ENCODE results near the gene EPS8L3.

Gene EPS8L3

DNA sequence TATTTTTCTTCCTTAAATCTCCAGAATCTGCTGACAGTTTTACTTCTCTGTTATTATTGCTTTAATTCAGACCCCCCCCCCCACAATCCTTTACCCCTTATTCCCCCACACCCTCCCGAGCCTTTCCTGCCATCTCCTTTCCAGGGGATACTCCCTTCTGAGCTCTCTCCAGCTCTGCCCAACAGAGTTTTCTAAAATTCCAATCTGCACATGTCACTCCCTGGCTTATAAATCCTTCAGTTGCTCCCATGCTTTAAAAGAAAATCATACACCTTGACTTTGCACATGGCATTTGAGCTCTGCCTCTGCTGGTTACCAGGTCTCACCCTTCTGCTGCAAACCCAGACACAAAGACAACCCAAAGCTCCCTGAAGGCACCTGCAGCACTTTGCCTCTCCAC, 11.7 kb upstream of the EPS8L3 start:
- no peak overlapping the region for H3K4me2 ChIP-seq (ENCODE audit: low read depth, low read length, poor library complexity, severe bottlenecking)
- no peaks in the 10 kb centered on the region for H3K36me3 ChIP-seq (ENCODE audit: low read length)
- no peaks in the 10 kb centered on the region for H4K20me1 ChIP-seq (ENCODE audit: low read depth, low read length)
- no peaks in the 10 kb centered on the region for H3K27me3 ChIP-seq (ENCODE audit: low read length)
- H2AFZ ChIP-seq (ENCODE audit: low read depth, low read length, severe bottlenecking), result no peak overlapping the region
- TF ChIP-seq, protein P1, sequence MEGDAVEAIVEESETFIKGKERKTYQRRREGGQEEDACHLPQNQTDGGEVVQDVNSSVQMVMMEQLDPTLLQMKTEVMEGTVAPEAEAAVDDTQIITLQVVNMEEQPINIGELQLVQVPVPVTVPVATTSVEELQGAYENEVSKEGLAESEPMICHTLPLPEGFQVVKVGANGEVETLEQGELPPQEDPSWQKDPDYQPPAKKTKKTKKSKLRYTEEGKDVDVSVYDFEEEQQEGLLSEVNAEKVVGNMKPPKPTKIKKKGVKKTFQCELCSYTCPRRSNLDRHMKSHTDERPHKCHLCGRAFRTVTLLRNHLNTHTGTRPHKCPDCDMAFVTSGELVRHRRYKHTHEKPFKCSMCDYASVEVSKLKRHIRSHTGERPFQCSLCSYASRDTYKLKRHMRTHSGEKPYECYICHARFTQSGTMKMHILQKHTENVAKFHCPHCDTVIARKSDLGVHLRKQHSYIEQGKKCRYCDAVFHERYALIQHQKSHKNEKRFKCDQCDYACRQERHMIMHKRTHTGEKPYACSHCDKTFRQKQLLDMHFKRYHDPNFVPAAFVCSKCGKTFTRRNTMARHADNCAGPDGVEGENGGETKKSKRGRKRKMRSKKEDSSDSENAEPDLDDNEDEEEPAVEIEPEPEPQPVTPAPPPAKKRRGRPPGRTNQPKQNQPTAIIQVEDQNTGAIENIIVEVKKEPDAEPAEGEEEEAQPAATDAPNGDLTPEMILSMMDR (IDR thresholded peaks at IDR 0.05; ENCODE audit: insufficient read depth, low read length, poor library complexity, severe bottlenecking), result no peak
- TF ChIP-seq EZH2phosphoT487 (conservative IDR thresholded peaks at IDR 0.05; ENCODE audit: low read length), result no peak
- H3K79me2 ChIP-seq (ENCODE audit: insufficient read depth, low read length), result no peaks in the 10 kb centered on the region
- H3K4me3 ChIP-seq (ENCODE audit: insufficient read depth, low read length, poor library complexity, severe bottlenecking), result no peak overlapping the region
- no peaks in the 10 kb centered on the region for H3F3A ChIP-seq (ENCODE audit: insufficient read depth)
- H3K27ac ChIP-seq (ENCODE audit: low read depth, low read length), result no peak overlapping the region
- no peak overlapping the region for H3K9ac ChIP-seq (ENCODE audit: low read length)
- no peaks in the 10 kb centered on the region for H3K9me2 ChIP-seq (replicated peaks; ENCODE audit: insufficient read depth, low read length)
- H3K9me3 ChIP-seq (ENCODE audit: insufficient read depth, low read length), result no peaks in the 10 kb centered on the region

DNA sequence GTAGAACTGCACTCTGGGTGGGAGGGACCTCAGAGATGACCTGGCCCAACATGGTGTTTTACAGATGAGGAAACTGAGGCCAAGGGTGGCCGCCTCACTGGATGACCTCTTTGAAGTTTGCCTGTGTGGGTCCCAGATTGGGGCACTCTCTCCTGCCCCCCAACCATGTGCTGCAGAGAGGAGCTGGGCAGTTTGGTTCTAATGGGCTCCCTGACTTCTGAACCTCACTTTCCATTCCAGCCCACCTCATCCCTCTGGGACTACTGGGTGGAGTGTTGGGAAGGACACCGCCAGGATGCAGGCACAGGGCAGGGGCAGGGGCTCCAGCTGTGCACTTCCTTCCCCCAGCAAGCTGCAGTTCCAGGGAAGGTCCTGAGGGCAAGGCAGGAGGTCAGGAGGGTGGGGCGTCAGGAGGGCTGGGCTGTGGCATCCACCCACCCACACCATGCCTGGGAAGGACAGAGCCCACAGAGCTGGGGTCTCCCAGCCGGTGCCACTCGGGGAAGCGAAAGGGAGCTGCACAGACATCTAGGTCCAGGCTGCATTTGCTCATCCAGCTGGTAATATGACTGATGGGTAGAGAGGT, 10.3 kb upstream of the EPS8L3 start:
- TF ChIP-seq, protein P1 (IDR thresholded peaks at IDR 0.05; ENCODE audit: insufficient read depth, low read length, poor library complexity, severe bottlenecking), result no peak
- TF ChIP-seq EZH2phosphoT487 (conservative IDR thresholded peaks at IDR 0.05; ENCODE audit: low read length), result no peak
- Histone ChIP-seq H3K27ac (ENCODE audit: low read depth, low read length) (no peak overlapping the region), H3K9ac (ENCODE audit: low read length) (no peak overlapping the region)

GRCh38 chr1:109773203-109773899, 9.6 kb upstream of the EPS8L3 start:
- H3K27me3 ChIP-seq (ENCODE audit: low read length), result no peaks in the 10 kb centered on the region
- H3K27ac ChIP-seq (ENCODE audit: low read depth, low read length), result no peak overlapping the region
- H3K9ac ChIP-seq (ENCODE audit: low read length), result no peak overlapping the region
- H3F3A ChIP-seq (ENCODE audit: insufficient read depth), result no peaks in the 10 kb centered on the region
- H3K9me3 ChIP-seq (ENCODE audit: insufficient read depth, low read length), result no peaks in the 10 kb centered on the region
- H2AFZ ChIP-seq (ENCODE audit: low read depth, low read length, severe bottlenecking), result no peak overlapping the region
- no peaks in the 10 kb centered on the region for H3K36me3 ChIP-seq (ENCODE audit: low read length)
- no peaks in the 10 kb centered on the region for H4K20me1 ChIP-seq (ENCODE audit: low read depth, low read length)
- H3K4me2 ChIP-seq (ENCODE audit: low read depth, low read length, poor library complexity, severe bottlenecking), result no peak overlapping the region
- H3K4me3 ChIP-seq (ENCODE audit: insufficient read depth, low read length, poor library complexity, severe bottlenecking), result no peak overlapping the region
- no peaks in the 10 kb centered on the region for H3K9me2 ChIP-seq (replicated peaks; ENCODE audit: insufficient read depth, low read length)
- H3K79me2 ChIP-seq (ENCODE audit: insufficient read depth, low read length), result no peaks in the 10 kb centered on the region
- TF ChIP-seq, protein P1 (IDR thresholded peaks at IDR 0.05; ENCODE audit: insufficient read depth, low read length, poor library complexity, severe bottlenecking), result peak; percentile 49
- no peak for TF ChIP-seq EZH2phosphoT487 (conservative IDR thresholded peaks at IDR 0.05; ENCODE audit: low read length)

More for the DNA sequence above, 10.3 kb upstream of the EPS8L3 start:
- Histone ChIP-seq H3K36me3 (ENCODE audit: low read length) (no peaks in the 10 kb centered on the region), H3K27me3 (ENCODE audit: low read length) (no peaks in the 10 kb centered on the region), H3F3A (ENCODE audit: insufficient read depth) (no peaks in the 10 kb centered on the region), H3K79me2 (ENCODE audit: insufficient read depth, low read length) (no peaks in the 10 kb centered on the region), H2AFZ (ENCODE audit: low read depth, low read length, severe bottlenecking) (no peak overlapping the region), H3K4me2 (ENCODE audit: low read depth, low read length, poor library complexity, severe bottlenecking) (no peak overlapping the region), H3K9me3 (ENCODE audit: insufficient read depth, low read length) (no peaks in the 10 kb centered on the region), H4K20me1 (ENCODE audit: low read depth, low read length) (no peaks in the 10 kb centered on the region), H3K9me2 (replicated peaks; ENCODE audit: insufficient read depth, low read length) (no peaks in the 10 kb centered on the region), H3K4me3 (ENCODE audit: insufficient read depth, low read length, poor library complexity, severe bottlenecking) (no peak overlapping the region)

Data from SU-DHL-6 (cell line).